Superior temporal gyrus (tissue), 1 donor: ENCODE data around the gene SAFB2.
A peak's percentile ranks its signal among the peaks of the same experiment; 100 is the strongest.

Source experiments
- DNase-seq: peaks from one replicate; pipeline ENCODE4 v3.0.0-alpha.2; 2016; ENCODE audit errors: extremely low spot score

The SAFB2 gene

GRCh38 chr19:5622465-5623396, at the start of gene SAFB2, which contains the start of gene SAFB:
Gene SAFB2, minus strand, starts transcription at chr19:5622776. Its CDS starts 61 bp downstream, at chr19:5622715.
Gene SAFB, plus strand, starts transcription at chr19:5623083. Its CDS starts 123 bp downstream, at chr19:5623206.
- DNase-seq, result peak; percentile 99

DNA sequence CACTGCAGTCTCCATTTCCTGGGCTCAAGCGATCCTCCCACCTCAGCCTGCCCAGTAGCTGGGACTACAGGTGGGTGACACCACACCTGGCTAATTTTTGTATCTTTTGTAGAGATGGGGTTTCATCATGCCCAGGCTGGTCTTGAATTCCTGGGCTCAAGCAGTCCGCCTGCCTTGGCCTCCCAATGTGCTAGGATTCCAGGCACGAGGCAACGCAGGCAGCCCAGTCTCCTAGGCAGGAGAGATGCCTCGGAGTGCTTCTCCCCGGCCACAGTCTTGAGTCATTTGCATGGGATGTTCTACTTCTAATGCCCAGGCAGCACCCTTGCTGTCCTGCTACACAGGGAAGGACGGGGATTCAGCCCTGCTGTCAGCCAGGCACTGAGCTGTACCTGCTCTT, 49.0 kb upstream of the SAFB2 start:
- no peak for DNase-seq

DNA sequence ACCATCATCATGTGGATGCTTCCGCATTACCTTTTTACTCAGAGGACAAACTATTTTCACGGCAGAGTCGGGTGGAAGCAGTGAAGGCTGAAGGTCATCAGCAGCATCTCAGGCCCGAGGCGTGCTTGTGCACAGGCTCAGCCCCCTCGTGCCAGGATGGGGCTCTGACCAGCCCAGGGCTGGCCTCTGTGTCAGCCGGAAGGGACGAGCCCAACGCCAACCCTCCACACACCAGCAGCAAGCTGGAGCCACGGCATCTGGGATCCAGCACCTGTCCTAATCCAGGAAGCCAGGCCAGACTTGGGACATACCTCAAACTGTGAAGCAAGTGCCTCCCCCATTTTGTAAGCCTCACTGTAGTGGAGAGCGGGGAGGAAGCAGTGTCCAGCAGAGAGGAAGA, 46.6 kb upstream of the SAFB2 start:
- DNase-seq, result no peak

- no peak for DNase-seq
These were observed 45.2 kb upstream of the SAFB2 start for GRCh38 chr19:5667751-5668271.

DNA sequence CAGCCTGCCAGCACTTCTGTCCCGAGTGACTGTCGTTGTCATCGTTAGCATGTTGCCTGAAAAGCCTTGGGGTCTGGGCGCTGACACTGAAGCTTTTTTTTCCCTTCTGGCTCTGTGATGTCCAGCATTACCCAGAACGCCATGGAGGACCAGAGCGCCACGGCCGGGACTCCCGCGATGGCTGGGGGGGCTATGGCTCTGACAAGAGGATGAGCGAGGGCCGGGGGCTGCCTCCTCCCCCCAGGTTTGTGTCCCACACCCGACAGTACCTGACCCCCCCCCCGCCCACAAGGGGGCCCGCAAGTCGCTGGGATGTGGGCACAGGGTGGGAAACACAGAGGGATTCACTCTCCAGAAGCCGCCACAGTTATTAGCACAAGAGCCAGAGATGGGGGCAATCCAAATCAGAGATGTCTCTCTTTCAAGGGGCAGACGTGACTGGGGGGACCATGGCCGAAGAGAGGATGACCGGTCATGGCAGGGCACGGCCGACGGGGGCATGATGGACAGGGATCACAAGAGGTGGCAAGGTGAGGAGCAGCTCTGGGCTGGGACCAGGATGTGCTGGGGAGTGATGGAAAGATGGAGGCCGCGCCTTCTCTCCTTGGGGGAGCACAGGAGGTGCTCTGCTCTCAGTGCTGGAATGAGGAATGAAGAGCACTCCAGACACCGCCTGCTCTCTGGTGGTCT, 44.5 kb upstream of the SAFB2 start:
- DNase-seq, result no peak

- no peak for DNase-seq
These were observed 43.4 kb upstream of the SAFB2 start for GRCh38 chr19:5665781-5666513.

GRCh38 chr19:5664515-5664914, 41.9 kb upstream of the SAFB2 start:
- no peak for DNase-seq

DNA sequence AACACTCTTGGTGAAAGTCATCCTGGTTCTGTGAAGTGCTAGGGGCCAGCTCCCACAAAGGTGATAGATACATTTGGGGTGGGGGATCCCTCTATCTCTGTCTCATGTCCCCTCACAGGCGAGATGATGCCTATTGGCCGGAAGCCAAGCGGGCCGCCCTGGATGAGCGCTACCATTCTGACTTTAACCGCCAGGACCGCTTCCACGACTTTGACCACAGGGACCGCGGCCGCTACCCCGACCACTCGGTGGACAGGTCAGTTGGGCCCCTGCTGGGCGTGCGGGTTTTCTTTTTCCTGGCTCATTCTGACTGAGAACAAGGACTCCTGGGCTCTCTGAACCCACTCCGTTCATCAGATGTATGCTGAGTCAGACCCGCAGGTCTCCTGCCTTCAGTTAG, 41.3 kb upstream of the SAFB2 start:
- DNase-seq, result no peak

- no peak for DNase-seq
These were observed 38.9 kb upstream of the SAFB2 start for GRCh38 chr19:5661483-5661882.

- no peak for DNase-seq
These were observed 32.8 kb upstream of the SAFB2 start for GRCh38 chr19:5655412-5655811.

DNA sequence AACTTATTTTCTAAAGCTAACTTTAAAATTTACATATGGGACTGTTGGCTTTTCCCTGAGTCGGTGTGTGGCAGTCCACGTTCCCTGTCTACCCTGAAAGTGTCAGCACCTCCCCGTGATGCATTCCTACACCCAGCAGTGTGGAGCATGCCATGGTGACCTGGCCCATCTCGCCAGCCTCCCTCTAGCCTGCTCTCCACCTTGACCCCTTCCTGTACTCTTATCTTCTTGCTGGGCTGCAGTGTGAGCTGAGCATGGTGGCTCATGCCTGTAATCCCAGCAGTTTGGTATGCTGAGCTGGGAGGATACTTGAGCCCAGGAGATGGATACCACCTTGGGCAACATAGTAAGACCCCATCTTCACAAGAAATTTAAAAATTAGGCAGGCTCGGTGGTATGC, 32.4 kb upstream of the SAFB2 start:
- DNase-seq, result no peak

DNA sequence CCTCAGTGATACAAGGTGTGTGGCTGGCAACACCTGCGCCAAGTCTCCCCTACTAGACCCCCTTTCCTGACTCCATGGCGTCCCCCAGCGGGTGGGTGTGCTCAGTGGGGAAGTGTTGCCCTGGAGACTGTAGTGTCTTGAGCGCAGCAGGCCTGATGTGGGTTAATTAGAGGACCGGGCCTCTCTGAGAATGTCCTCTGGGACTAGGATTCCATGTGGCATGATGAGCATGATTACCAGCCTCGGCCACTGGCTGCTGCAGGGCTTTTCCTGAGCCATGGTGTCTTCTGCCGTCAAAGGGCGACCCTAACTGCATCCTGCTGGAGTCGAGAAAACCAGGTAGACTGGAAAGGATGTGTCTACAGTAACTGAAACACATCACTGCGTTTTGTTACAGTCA, 29.7 kb upstream of the SAFB2 start:
- no peak for DNase-seq

DNA sequence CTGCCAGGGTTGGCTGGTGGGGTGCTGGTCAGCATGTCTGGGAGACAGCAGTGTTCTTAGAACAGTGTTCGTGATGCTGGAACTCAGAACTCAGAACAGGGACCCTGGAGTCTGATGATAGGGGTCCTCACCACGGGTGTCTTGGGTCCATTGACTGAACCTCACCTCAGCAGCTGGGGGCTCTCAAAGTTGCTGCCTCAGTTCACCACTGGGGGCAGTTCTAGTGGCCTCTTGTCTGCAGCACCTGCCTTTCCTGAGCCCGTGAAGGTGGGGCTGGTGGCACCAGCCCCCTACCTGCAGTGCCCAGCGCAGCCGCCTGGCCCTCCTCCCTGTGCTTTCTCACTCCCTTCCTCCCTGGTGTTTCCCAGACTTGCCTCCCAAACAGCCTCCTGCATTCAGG, 28.8 kb upstream of the SAFB2 start:
- no peak for DNase-seq

DNA sequence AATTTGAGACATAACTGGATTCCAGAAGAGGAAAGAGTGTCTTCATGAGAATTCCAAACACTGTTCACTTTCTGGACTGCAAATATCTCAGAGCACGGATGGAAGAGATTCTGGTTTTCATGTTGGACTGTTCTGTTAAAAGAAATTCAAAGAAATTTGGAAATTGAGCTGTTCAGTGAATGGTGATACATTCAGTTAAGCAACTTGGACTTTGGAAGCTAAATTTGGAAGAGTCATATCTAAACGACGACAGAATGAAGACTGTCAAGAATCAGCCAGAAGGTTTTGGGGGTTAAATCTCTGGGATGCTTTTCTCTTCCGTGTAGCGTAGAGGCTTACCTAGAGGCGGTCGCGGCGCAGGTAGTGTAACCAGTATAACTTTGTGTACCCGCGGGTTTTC, 25.9 kb upstream of the SAFB2 start:
- no peak for DNase-seq

- no peak for DNase-seq
These were observed 24.1 kb upstream of the SAFB2 start for GRCh38 chr19:5646703-5647102.

- no peak for DNase-seq
These were observed 22.8 kb upstream of the SAFB2 start for GRCh38 chr19:5645409-5645808.

- DNase-seq, result no peak
These were observed 21.5 kb upstream of the SAFB2 start for GRCh38 chr19:5644037-5644436.

- no peak for DNase-seq
These were observed 20.5 kb upstream of the SAFB2 start for GRCh38 chr19:5643060-5643459.

GRCh38 chr19:5642204-5642603, 19.6 kb upstream of the SAFB2 start:
- DNase-seq, result no peak

DNA sequence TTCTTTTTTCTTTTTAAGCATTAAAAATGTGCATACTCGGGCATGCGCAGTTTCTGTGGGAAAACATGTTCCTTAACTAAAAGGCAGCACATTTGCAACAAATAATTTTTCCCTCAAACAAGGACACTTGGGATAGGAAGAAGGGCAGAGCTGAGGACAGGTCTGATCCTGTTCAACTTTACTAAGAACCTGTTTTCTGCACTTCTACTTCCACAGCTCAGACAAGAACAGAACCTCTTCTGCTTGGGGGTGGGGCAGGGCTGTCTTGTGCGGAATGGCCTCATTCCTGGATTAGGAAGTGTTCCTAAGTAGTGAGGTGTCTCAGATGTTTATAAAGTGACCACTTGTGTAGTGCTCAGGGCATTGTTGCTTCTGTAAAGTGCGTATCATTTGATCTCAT, 18.6 kb upstream of the SAFB2 start:
- DNase-seq, result no peak

DNA sequence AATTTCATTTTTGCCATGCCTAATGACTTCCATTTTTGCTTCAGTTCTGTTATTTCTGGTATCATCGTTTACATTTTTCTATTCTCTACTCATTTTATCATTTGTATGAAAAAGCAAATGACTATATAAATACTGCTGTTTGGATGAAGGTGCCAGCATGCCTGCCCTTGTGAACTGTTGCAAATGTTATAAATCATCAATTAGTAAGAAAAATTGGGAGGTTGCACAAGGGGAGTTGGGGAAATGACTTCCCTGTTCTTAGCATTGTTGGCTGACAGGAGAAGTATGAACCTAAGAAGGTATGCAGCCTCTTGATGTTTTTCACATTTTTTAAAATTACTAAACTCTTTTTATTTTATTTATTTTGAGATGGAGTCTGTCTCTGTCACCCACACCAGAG, 15.4 kb upstream of the SAFB2 start:
- no peak for DNase-seq

DNA sequence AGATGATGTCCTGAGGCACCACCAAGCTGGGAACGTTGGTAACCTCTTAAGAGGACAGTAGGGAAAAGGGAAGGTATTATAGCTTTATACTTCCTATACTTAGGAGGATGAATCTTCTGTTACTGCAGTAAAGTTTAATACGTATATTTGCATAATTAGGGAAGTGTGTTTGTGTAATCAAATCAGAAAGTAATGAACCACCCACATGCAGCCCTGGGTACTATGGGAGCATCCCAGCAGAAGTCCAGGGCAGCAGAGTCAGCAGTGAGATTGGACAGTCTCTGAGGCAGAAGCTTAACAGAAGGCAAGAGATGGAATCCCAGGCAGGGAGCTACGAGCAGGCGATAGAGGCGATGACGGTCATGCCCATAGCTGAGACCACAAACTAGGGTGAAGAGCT, 12.9 kb upstream of the SAFB2 start:
- no peak for DNase-seq
